Mammary epithelial cell (primary cell): ENCODE results near the gene FAM3B.

Experiments used
- CTCF ChIP-seq, 2 donors: IDR thresholded peaks in 1 of 2; conservative IDR thresholded peaks in 1 of 2; 2 replicates each; pipeline ENCODE4 v1.5.1; 2011 to 2012; ENCODE audit warnings: inconsistent platforms in 2 of 2, low read length in 2 of 2, mild to moderate bottlenecking in 2 of 2, control low read depth in 1 of 2, low read depth in 1 of 2; ENCODE audit not compliant: insufficient read depth in 1 of 2; ENCODE audit errors: extremely low read depth in 1 of 2
- EZH2 ChIP-seq: IDR thresholded peaks from 2 replicates; pipeline ENCODE4 v1.6.1; 2012; ENCODE audit warnings: low read length, inconsistent platforms, borderline replicate concordance

- TF ChIP-seq CTCF (conservative IDR thresholded peaks at IDR 0.05 in 1 of 2, IDR thresholded peaks at IDR 0.05 in 1 of 2; ENCODE audit: extremely low read depth in 1 of 2, insufficient read depth in 1 of 2, low read depth in 1 of 2, low read length in 2 of 2) (no peak), EZH2 (no peak)
Measured at GRCh38 chr21:41393876-41394465, 77.4 kb downstream of the FAM3B start.
